ES-I3 (cell line): ENCODE data around the gene PARD3.

Experiments used
- H3K36me3 ChIP-seq: 2 replicates; pipeline ENCODE4 v1.6.1; 2013; ENCODE audit warnings: mild to moderate bottlenecking, low read length, control low read depth, moderate library complexity; ENCODE audit not compliant: insufficient read depth
- H3K4me1 ChIP-seq: 2 replicates; pipeline ENCODE4 v1.6.1; 2013; ENCODE audit warnings: mild to moderate bottlenecking, control low read depth, low read length; ENCODE audit not compliant: insufficient read depth
- H3K9ac ChIP-seq: 2 replicates; pipeline ENCODE4 v1.6.1; 2013; ENCODE audit warnings: low read depth, mild to moderate bottlenecking, low read length, moderate library complexity
- H3K9me3 ChIP-seq: 2 replicates; pipeline ENCODE4 v1.6.1; 2013; ENCODE audit warnings: mild to moderate bottlenecking, low read length, moderate library complexity; ENCODE audit not compliant: control insufficient read depth, insufficient read depth

The PARD3 gene

GRCh38 chr10:34186745-34187144, 628.4 kb downstream of the PARD3 start:
- Histone ChIP-seq H3K36me3 (no peaks in the 10 kb centered on the region), H3K4me1 (peaks cover 53% of the 10 kb centered on the region), H3K9ac (no peak overlapping the region), H3K9me3 (no peaks in the 10 kb centered on the region)

GRCh38 chr10:34185998-34186397, 629.1 kb downstream of the PARD3 start:
- Histone ChIP-seq H3K36me3 (no peaks in the 10 kb centered on the region), H3K4me1 (peaks cover 60% of the 10 kb centered on the region), H3K9ac (no peak overlapping the region), H3K9me3 (no peaks in the 10 kb centered on the region)

GRCh38 chr10:34184939-34185386, 630.1 kb downstream of the PARD3 start:
- no peak overlapping the region for H3K9ac ChIP-seq

GRCh38 chr10:34184397-34184796, 630.7 kb downstream of the PARD3 start:
- H3K9me3 ChIP-seq = no peaks in the 10 kb centered on the region
- H3K4me1 ChIP-seq = peaks cover 59% of the 10 kb centered on the region
- H3K9ac ChIP-seq = no peak overlapping the region
- no peaks in the 10 kb centered on the region for H3K36me3 ChIP-seq

More at GRCh38 chr10:34184939-34185386, 630.1 kb downstream of the PARD3 start:
- Histone ChIP-seq H3K9me3 (no peaks in the 10 kb centered on the region), H3K36me3 (no peaks in the 10 kb centered on the region), H3K4me1 (peaks cover 59% of the 10 kb centered on the region)

DNA sequence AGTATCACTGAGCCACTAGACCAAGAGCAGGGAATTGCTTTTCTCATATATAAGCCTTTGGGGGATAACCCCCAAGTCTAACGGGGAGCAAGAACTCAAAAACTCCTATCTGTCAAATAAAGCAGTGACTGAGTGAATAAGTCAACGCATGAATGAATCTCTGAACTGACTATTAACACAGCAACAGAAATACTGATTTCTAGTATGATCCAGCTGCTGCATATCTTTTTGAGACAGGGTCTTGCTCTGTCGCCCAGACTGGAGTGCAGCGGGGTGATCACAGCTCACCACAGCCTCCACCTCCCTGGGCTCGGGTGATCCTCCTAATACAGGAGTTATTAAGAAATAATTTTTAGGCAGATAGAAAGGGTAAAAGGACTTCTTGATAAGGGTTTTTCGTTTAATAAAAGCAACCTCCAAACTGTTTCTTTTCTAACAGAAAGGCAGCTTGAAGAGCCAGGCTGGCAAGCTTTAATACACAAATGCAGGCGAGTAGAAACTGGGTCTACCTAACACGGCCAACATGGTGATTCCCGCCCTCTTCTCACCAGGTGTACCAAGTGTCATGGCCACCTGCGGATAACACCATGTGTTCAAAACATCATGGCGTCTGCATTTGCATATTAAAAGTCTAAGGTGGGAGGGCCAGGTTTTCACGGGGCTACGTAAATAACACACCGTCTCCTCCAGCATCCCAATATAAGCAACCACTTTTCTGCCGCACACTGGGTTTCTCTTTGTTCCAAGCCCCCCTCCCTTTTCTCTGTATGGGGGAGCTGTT, 631.9 kb downstream of the PARD3 start:
- Histone ChIP-seq H3K9me3 (no peaks in the 10 kb centered on the region), H3K36me3 (no peaks in the 10 kb centered on the region), H3K9ac (no peak overlapping the region), H3K4me1 (peaks cover 66% of the 10 kb centered on the region)

- Histone ChIP-seq H3K9ac (no peak overlapping the region), H3K4me1 (peaks cover 68% of the 10 kb centered on the region), H3K9me3 (no peaks in the 10 kb centered on the region), H3K36me3 (no peaks in the 10 kb centered on the region)
Observed at GRCh38 chr10:34181553-34182300, 633.4 kb downstream of the PARD3 start.

DNA sequence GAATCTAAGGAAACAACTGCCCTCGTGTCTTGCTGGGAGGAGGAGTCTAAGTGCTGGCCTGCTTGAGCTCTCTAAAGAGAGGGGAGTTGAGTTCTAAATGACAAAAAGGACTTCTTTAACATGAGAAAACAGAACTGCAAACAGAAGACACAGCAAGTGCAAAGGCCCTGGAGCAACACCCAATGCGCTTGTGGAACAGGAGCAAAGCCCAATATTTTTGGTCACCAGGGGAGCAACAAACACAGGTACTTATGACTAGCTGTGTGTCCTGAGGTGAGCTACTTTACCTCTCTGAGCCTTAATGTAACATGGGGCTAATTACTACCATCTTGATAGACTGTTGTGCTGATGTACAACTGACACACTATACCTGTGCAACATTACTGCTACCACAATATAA, 634.3 kb downstream of the PARD3 start:
- Histone ChIP-seq H3K9ac (no peak overlapping the region), H3K36me3 (no peaks in the 10 kb centered on the region), H3K9me3 (no peaks in the 10 kb centered on the region), H3K4me1 (peaks cover 66% of the 10 kb centered on the region)

GRCh38 chr10:34179280-34179679, 635.8 kb downstream of the PARD3 start:
- peaks cover 53% of the 10 kb centered on the region for H3K4me1 ChIP-seq

GRCh38 chr10:34178756-34179155, 636.3 kb downstream of the PARD3 start:
- Histone ChIP-seq H3K4me1 (peaks cover 48% of the 10 kb centered on the region), H3K36me3 (no peaks in the 10 kb centered on the region), H3K9me3 (no peaks in the 10 kb centered on the region), H3K9ac (no peak overlapping the region)

More at GRCh38 chr10:34179280-34179679, 635.8 kb downstream of the PARD3 start:
- Histone ChIP-seq H3K9me3 (no peaks in the 10 kb centered on the region), H3K9ac (no peak overlapping the region), H3K36me3 (no peaks in the 10 kb centered on the region)

DNA sequence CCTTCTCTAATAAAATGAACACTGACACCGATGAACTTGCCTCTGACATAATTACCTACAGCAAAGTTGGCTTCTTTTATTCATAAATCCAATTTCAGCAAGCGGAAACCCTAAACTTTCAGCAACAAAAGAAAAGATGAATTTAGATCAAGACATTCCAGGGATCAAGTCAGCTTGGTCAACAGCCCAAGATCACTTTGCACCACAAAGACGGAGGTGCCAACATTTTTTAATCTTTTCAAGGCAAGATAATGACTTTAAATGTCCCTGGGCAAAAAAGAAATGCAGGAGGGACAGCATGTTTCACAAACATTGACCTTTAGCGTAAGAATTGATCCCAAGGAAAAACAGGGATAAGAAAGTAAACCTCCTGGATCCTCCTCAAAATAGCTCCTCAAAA, 636.9 kb downstream of the PARD3 start:
- no peak overlapping the region for H3K9ac ChIP-seq
- H3K4me1 ChIP-seq = peaks cover 43% of the 10 kb centered on the region
- H3K9me3 ChIP-seq = no peaks in the 10 kb centered on the region
- no peaks in the 10 kb centered on the region for H3K36me3 ChIP-seq

DNA sequence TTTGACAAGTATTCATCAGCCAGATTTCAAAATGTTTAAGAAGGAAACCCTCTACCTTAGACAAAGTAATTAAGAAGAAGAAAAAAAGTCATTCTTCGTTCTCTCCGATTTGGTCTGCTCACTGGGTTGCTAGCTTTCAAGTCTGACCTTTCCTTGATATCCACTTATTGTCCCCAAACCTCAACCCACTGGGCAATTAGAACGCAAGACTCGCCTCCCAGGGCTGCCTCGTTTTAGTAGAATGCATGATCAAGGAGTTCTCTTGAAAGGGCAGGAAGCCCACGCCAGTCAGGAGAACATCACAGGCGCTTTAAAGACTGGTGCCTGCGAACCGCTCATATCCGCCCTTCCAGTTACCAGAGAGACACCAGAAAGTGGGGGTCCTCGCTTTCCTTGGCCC, 637.7 kb downstream of the PARD3 start:
- no peak overlapping the region for H3K9ac ChIP-seq
- H3K4me1 ChIP-seq = peaks cover 44% of the 10 kb centered on the region
- no peaks in the 10 kb centered on the region for H3K36me3 ChIP-seq
- H3K9me3 ChIP-seq = no peaks in the 10 kb centered on the region

GRCh38 chr10:34176351-34176750, 638.7 kb downstream of the PARD3 start:
- Histone ChIP-seq H3K4me1 (peaks cover 39% of the 10 kb centered on the region), H3K9me3 (no peaks in the 10 kb centered on the region), H3K36me3 (no peaks in the 10 kb centered on the region), H3K9ac (no peak overlapping the region)

- H3K9ac ChIP-seq = no peak overlapping the region
Observed at GRCh38 chr10:34175121-34175520, 640.0 kb downstream of the PARD3 start.

GRCh38 chr10:34172936-34173533, 642.1 kb downstream of the PARD3 start:
- peaks cover 22% of the 10 kb centered on the region for H3K4me1 ChIP-seq
- no peaks in the 10 kb centered on the region for H3K9me3 ChIP-seq
- H3K36me3 ChIP-seq = no peaks in the 10 kb centered on the region
- no peak overlapping the region for H3K9ac ChIP-seq

More at GRCh38 chr10:34175121-34175520, 640.0 kb downstream of the PARD3 start:
- H3K9me3 ChIP-seq = no peaks in the 10 kb centered on the region
- peaks cover 31% of the 10 kb centered on the region for H3K4me1 ChIP-seq
- H3K36me3 ChIP-seq = no peaks in the 10 kb centered on the region
